ENCODE measurements around the gene PCDHGA4. TPM values are rescaled to one million over a fixed set of nuclear protein-coding genes. Genes with fewer than 3 reads are reported as not detected.

Gene PCDHGA4
- total and polyA plus RNA-seq, 2 of the 13 experiments (the other 11 are each of a cell fraction or from before 2014, with no cell fraction given), result 0.49 to 0.58 TPM

DNA sequence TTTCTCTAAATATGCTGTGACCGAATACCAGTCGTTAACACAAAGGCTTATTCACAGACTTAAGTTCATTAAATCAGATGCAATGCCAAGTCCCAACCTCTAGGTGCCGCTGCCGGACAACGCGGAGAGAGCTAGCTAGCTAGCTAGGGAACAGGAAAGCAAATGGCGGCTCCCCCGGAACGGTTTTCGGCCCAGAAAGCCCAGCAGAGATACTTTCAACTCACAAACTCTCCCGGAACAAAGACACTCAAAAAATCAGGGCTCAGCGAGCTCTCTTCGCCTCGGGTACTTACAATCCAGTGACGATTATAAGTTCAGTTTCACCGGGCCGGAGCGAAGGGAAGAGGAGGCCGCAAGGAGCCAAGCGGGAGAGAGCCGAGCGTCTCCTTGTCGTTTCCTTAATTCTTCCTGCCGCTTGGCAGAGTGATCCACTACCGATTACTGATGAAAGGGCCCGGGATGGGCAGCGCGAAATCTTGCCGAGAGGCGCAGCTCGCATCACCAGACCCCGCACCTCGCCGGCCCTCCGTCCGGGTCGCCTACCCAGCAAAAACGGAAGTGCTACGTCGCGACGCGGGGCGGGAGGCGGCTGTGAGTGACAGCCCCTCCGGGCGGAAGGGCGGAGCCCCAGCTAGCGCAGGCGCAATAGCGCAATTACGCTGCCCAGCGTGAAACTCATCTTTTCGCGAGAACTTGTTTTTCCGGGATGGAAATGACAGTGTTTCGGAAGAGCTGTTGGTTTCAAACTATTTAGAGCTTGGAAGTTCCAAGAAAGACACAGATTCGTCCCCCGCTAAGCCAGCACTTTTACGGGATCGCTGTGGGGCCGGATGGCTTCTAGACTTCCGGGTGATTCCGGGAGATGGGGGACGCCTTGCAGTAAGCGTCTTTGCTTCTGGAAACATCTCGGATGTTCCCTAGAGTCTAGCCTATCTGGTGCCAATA, 34.3 kb upstream of the PCDHGA4 start, which contains the start of gene TAF7 (continued):
- TF ChIP-seq PHF5A (CRISPR knock-in tag; IDR thresholded peaks at IDR 0.05; ENCODE audit: low read depth, unreplicated experiment) (no peak), PRDM4 (CRISPR knock-in tag; IDR thresholded peaks at IDR 0.05; ENCODE audit: borderline replicate concordance) (no peak), SOX13 (IDR thresholded peaks at IDR 0.05) (no peak), SOX13 (CRISPR knock-in tag; conservative IDR thresholded peaks at IDR 0.05 in 1 of 2, IDR thresholded peaks at IDR 0.05 in 1 of 2) (no peak), HINFP (CRISPR knock-in tag; IDR thresholded peaks at IDR 0.05; ENCODE audit: low read depth) (no peak), FOXC1 (CRISPR knock-in tag; IDR thresholded peaks at IDR 0.05; ENCODE audit: borderline replicate concordance) (peak; percentile 79; the same call in 1 of the 2 replicates), ZNF557 (CRISPR knock-in tag; IDR thresholded peaks at IDR 0.05) (no peak; the same call in 1 of the 2 replicates), ZNF256 (CRISPR knock-in tag; conservative IDR thresholded peaks at IDR 0.05) (no peak), ZNF841 (CRISPR knock-in tag; IDR thresholded peaks at IDR 0.05; ENCODE audit: borderline replicate concordance) (0 out of 2 replicates have a peak, but pooled peaks have one; percentile 70), CEBPG (CRISPR knock-in tag; IDR thresholded peaks at IDR 0.05) (0 out of 2 replicates have a peak, but pooled peaks have one; percentile 12), THYN1 (CRISPR knock-in tag; IDR thresholded peaks at IDR 0.05; ENCODE audit: borderline replicate concordance, low read depth) (no peak), NRL (CRISPR knock-in tag; IDR thresholded peaks at IDR 0.05; ENCODE audit: borderline replicate concordance) (peak; percentile 80; the same call in 1 of the 2 replicates), RERE (CRISPR knock-in tag; IDR thresholded peaks at IDR 0.05; ENCODE audit: low read depth) (no peak), ELK4 (CRISPR knock-in tag; IDR thresholded peaks at IDR 0.05; ENCODE audit: borderline replicate concordance) (no peak), MAFG (CRISPR knock-in tag; IDR thresholded peaks at IDR 0.05) (no peak), ZNF225 (CRISPR knock-in tag; IDR thresholded peaks at IDR 0.05) (peak; percentile 67; the same call in 1 of the 2 replicates), FLYWCH1 (CRISPR knock-in tag; IDR thresholded peaks at IDR 0.05) (no peak)

Measured in HepG2 (cell line).